GM21423 (cell line): ENCODE data around the gene NR1H4.
"Not testable (repeated sequence)": the region's sequence is repeated elsewhere in the genome, so short reads cannot be mapped to it uniquely, and the experiment has no call there.

Experiments
- ATAC-seq: cut with Tn5 transposase; IDR thresholded peaks from one replicate; pipeline ENCODE4 v1.9.1; 2021; ENCODE audit warnings: mild to moderate bottlenecking, moderate library complexity; ENCODE audit not compliant: unreplicated experiment

Gene NR1H4

DNA sequence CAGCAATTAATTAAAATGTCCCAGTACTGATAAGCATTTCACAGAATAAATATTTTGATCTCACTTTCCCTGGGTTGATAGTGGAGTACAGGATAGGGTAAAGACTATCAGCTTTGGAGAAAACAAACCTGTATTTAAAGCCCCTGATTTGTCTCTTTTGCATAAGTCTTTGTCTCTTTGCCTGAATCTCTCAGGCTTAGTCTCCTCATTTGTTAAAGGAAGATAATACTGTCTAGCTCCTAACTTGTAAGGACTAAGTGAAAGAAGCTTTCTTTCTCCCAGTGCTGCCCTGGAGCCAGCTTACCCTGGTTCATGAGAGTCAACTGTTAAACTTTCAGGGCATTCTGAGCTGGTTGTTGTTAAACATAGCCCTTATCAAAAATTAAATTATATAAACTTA lies 5.5 kb upstream of the NR1H4 start:
- no peak for ATAC-seq

DNA sequence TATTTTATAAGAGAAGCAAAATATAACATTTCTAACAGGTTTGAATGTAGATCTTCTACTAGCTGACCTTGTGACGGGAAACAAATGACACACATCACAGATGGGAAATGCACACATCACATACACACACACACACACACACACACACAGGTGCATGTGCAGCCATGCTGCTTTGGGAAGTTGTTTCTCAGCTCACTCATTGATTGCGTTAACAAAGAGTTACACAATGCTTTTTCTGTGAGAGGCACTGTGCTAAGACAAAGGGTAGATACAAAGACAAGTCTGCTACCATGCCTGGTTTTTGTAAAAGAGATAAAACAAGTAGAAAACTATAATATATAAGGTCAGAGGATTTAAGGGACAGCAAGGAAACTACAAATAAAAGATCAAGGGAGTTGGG lies 1.3 kb upstream of the NR1H4 start:
- ATAC-seq = no peak

DNA sequence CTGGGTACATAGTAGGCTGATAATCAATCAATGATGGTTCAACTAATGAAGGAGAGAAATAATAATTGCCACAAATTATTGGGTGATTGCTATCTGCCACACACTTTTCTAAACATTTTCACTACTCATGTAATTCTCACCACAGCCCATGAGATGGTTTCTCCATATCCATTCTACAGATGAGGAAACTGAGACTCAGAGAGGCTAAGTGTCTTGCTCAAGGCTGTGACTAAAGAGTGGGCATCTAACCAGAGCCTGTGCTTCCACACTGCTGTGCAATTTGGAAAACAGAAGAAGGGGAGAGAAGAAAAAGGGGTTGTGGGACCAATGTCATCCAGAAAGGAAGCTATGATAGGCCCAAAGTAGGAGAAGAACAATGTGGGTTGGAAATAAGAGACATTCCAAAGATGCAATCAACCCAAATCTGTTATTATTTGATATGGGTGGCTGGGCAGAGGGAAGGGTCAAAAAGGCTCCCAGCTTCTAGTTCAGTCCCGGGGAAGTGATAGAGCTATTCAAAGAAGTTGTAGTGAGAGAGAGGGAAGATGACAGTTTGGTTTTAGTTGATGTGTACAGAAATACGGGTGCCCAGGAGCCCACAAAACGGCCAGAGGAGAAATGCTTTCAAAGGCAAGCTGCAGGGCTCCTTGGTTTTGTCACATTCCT lies 483 bp upstream of the NR1H4 start:
- no peak for ATAC-seq

DNA sequence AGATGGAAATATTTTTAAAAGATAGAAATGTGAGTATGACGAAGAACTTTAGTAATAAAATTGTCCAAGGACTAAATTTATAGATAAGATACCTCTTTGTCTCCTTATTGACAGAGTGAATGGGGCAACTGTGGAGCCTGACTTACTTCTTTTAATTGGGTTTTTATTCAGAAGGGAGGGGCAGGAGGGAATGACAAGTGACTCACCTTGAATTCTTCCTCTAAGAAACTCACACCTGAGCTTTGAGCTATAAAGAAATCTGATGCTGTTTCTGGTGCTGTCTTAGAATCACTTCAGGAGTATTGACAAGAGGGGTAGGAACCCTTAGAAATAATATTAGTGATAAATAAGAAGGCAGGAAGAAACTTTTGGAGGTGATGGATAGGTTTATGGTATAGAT lies 951 bp downstream of the NR1H4 start:
- ATAC-seq = no peak

DNA sequence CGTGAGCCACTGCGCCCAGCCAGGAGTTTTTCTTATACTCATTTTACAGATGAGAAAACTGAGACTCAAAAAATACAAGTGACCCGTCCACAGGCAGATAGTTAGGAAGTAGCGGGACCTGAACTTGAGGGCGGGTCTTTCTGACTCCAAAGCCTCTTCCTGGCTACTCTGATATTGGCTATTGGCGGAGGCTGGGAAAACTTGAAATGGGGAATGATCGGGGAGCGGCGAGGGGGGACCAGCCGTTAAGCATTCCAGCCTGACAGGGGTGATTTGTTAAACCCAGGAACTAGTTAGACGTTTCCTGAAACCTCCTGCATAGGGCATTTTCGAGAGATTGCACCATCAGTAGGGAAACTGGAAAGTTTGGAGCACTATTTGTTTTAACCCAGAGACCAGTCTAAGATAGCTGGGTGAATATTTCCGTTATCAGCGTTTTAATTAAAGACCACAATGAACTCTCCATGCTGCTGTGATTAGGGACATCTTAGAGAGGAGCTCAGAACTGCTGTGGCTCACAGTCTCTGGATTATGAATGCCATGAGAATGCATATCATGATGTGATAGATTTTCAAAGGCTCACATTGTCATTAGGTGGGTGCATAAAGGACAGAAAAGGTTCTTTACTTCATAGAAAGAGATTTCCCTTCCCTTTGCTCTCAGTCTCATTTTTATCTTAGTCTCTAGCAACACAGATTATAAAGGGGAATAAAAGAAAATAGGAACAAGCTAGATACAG lies 2.5 kb downstream of the NR1H4 start:
- ATAC-seq = no peak

DNA sequence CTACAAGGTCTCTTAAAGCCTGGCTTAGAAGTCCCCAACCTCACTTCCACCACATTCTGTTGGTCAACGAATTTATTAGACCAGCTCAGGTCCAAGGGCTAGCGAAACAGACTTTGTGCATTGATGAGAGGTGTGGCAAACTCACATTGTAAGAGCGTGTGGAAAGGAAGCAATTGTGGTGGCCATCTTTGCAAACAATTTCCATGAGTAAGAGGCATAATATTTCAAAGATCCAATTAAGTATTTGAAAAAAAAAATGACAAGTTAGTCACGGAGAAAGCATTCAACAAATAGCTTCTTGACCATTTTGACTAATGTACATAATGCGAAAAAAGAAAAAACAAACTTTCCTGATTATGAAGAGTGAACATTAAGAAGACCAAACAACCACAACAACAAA lies 7.4 kb downstream of the NR1H4 start:
- ATAC-seq = no peak

DNA sequence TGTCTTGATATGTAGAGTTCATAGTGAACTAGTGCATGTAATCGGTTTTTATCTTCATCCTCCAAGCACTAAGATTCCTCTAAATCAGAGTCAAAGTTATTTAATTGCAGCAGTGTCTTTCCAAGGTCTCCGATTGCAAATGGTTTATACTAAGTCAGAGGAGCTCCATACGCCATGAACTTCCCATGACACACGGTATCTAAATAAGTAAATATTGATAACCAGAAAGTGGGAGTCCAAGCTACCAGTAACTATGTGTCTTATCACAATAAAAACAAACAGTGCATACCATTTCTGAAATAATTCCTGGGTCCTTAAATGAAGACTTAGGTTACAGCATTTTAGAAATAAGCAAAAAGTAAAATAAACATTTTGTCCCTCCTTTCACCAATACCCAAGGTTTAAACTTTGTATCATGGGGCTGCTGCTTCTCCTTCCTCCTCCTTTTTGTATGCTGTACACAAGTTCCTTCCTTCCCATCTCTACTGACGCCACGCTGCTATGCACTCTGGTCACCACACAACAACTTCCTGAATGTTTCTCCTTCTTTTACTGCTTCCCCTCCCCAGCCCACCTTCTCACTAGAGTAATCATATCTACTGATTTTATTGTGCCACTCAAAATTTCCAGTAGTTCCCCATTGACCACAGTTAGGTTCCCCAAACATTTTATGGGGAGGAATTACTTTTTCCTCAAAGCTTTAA lies 10.7 kb downstream of the NR1H4 start:
- ATAC-seq = no peak

DNA sequence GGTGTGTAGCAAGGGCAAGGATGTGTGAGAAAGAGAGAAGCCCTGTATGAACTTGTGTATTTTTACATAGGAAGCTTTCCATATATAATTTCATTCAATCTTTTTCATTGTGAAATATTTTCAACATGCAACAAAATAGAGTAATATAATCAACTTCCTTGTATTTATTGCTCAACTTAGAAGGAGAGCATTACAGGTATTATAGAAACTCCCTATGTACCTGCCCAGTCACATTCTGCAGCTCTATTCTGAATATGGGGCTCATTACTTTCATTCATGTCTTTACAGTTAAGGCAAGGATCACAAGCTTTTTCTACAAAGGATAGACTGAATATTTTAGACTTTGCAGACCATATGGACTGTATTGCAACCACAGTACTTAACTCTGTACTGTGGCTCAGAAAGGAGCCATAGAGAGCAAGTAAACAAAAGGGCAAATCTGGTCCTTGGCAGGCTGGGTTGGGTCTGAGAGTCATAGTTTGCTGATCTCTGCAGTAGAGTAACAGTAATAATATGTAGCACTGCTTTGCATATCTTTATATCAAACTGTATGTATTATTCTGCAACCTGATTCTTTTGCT lies 11.3 kb downstream of the NR1H4 start:
- ATAC-seq = no peak

DNA sequence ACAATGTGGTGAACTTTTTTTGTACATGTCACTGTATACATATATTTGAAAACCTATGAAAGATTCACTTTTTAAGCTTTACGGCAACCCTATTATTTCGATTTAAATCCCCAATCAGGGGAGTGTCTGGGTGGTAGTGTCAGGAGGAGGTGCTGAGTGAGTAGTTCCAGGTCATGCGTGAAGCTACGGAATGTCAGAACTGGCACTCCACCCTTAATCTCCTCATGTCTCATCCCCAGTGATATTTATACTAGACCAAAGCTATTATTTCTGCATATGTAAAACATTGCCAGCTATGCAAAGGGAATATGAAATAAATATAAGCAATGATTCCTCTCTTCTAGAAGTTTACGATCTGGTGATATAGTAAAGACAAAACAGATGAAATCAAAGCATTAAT lies 12.3 kb downstream of the NR1H4 start:
- no peak for ATAC-seq

DNA sequence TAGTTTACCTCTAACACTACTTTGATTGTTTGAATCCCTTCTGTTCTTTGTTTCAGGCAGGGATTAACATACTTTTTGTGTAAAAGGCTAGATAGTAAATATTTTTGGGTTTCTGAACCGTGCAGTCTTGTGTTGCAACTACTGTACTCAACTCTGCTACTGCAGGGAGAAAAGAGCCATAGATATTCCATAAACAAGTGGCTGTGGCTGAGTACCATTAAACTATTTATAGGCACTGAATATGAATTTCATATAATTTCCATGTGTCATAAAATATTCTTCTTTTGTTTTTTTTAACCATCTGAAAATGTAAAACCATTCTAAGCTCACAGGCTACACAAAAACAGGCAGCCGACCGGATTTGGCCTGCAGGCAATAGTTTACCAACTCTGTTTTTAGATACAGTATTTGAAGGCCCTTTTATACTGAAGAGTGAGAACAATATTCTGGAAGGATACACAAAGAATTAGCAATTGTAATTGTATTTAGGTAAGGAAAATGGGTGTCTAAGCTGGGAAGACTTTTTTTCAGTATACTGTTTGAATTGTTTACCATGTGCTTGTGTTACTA lies 15.7 kb downstream of the NR1H4 start:
- no peak for ATAC-seq

DNA sequence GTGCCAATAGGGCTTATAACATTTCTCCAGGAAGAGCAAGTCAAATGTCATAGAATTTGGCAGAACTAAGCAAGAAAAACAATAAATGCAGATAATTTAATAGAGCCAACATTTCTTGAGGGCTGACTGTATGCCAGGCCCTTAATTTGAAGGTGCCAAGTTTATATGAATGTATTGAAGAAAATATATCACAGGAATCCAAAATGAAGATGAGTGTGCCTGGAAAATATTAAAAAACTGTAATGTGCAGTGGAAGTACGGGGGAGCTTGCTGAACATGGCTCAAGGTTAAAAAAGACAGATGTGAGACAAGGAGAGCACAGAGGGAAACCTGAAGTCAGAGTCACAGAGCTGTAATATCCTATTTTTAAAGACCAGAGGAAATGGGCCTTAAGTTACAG lies 16.4 kb downstream of the NR1H4 start:
- ATAC-seq = no peak

DNA sequence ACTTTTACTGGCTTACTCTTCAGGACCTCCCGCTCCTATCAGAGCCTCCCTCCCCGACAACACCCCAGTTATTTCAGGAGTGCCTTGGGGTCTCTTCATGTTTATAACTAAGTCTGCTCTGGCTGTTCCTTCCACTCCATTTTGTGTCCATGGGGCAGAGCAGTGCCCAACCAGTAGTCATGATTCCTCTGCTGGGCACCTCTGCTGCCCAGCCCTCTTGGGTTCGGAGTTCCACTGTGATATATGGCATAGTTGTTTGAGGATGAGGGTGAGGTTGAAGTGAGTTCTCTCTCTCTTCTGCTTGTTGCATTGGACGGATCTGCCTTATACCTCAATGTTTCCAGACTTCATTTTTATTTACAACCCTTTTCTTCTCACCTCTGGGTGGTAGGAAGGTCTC lies 17.4 kb downstream of the NR1H4 start:
- ATAC-seq = no peak

DNA sequence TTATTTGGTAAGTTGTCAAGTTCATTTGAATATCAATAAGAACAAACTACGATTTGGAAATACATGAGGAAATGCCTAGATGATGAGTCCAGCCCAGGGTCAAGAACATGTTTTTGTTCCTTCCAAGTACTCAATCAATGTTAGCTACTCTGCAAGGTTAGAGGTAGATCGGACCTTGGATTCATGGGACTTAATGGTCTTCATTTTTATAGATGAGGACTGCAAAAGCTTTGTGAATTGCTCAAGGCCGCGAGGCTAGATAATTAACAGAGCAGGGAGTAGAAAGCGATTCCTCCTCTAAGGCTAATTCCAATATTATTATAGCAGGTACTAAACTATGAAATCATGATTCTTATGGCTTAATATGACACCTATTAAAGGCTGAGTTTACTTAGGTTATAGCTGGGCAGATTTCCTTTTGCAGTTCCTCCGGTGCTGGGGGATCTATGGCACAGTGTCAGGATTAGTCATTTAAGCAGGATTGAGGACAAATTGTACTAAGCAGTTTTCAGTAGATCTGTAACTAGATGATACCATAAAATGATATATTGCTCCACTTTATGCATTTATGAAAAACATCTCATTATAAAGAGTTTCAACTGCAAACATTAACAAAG lies 19.8 kb downstream of the NR1H4 start:
- ATAC-seq = no peak

DNA sequence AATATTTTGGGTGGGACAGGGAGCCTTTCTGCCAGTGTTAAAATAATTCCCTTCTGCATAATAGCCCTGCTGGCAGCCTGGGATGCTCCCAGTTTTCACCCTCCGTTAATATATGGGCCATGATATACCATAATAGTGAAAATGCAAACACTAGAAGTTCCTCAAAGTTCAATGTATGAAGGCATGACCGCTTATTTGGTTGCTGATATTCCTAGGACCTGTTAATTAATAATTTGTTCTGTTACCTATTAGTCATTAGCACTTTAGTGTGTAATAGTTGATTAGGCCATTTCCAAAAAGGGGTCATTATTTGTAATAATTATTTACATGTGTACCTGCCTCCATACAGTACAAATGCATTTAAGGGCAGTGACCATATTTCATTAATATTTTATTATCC lies 20.4 kb downstream of the NR1H4 start:
- no peak for ATAC-seq

DNA sequence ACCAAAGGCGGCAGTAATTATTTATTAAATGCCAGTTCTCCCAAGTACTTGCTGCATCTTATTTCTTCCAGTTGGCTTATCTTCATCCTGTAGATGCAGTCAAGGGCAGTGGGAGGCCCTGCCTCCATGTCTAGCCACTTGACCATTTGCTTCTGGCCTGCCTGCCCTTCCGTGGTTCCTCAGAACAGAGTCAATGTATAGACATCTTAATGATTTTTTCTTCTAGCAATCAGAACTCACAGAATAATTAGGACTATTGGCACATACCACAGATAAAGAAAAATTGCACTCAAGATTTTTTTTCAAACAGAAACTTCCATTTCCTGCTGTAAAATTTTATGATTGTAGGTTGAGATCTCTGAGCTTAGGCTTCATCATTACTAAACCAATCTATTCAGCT lies 20.9 kb downstream of the NR1H4 start:
- ATAC-seq = no peak

DNA sequence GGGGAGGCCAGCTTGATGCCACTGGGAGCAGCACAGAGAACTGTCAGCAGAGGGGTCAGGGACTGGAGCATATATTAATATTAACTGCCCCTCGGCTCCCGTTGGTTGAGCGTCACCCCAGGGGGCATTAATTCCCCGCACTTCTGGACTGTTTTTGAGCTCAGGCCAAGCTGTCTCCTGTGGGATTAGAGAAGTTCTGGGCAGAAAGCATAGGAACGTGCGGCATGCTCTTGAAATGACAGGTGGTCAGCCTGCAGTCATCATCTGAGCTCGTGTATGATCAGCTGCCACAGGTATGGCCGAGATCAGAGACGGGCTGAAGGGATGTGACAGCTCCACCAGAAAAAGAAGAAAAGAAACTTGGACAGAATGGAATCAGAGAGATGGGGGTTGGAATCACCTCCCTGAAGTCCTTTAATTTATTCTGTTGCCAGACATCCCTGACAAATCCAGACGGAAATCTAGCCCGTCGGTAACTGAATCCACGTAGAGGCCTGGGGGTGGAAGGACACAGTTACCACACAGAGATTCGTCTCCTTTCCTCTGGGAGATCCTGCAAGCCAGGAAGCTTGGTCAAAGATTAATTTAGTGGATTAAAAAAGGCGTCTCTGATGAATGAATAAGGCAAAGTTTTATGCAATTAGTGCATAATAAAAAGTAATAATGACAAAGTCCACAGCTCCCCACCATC lies 23.6 kb downstream of the NR1H4 start:
- ATAC-seq = no peak

DNA sequence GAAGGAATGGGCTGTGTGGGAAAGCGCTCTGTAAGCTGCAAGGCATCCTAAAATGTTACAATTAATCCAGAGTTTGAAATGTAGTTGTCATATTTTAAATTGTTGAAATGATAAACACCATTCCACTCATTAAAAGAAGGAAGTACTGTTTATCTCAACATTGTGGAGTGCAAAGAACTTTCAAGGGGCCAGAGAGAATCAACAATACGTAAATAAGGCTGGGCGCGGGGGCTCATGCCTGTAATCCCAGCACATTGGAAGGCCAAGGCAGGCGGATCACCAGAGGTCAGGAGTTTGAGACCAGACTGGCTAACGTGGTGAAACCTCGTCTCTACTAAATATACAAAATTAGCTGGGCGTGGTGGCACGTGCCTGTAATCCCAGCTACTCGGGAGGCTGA lies 24.5 kb downstream of the NR1H4 start:
- ATAC-seq = no peak

DNA sequence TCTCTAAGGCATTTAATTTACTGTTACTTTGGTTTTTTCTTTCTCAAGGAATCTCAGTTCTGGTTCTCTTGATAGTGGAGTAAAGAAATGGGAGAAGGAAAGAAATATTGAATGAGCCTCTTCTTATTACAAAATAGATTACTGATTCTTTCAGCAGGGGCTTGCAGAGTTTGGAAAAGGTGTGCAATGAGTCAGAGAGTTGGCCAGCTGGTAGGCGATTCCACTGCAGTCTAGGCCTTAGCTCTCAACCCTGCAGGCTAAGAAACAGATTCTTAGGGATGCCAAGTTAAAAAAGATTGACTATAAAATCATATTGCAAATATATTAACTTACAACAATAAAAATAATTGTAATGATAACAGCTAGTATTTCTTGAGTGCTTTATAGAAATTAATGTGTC lies 25.8 kb downstream of the NR1H4 start:
- no peak for ATAC-seq

DNA sequence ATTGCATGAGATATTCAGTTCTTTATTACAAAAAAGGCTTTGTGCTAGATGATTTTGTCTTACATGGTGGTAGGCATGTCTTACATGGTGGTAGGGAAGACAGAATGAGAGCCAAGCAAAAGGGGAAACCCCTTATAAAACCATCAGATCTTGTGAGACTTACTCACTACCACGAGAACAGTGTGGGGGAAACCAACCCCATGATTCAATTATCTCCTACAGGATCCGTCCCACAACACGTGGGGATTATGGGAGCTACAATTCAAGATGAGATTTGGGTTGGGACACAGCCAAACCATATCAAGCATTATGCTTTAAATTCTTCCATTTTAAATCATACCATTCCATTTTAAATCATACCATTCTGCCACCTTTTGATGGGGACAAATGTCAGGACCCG lies 29.1 kb downstream of the NR1H4 start:
- not testable (repeated sequence) for ATAC-seq

DNA sequence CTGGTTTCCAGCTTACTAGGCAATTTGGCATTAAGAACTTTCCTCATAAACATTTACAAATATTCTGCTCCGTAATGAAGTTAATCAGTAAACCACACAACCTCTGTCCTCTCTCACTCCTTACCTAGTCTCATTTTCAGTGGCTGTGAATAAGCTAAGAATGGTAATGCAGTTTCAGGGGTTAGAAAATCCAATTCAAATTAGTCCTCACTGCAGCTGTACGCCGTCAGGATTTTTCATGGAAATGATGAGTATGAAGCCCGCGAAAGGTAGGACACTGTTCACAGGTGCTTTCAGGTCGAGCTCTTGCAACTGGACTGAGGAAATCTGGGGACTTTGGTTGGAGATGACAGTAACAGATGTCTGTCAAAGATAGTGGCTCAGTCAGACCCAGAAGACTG lies 29.6 kb downstream of the NR1H4 start:
- ATAC-seq = no peak

DNA sequence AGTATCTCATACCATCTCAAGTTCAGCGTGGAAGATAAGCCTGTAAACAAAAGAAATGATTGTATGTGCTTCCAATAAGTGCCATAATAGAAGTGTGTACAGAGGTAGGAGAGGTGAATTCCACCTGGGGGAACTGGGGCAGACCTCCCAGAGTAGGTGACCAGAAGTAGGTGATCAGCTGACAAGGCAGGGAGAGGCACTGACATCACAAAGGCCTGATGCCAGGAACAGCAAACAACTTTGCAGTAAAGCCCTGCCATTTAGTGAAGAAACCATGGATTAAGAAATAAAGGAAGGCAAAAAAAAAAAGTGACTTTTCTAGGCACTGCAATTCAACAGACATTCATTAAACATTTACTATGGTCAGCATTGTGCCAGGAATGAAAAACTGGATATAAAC lies 31.1 kb downstream of the NR1H4 start:
- no peak for ATAC-seq
